Neural cell (in vitro differentiated cells): ENCODE results near the gene CYP26A1. TPM values are rescaled to one million over a fixed set of nuclear protein-coding genes. Genes with fewer than 3 reads are reported as not detected.

Experiments used
- H2AFZ ChIP-seq: fragments of 200-600, 300-800 bp; sonication (generic), shearing (Covaris generic); 2 replicates; pipeline ENCODE4 v1.6.0; 2014; ENCODE audit warnings: low read depth, mild to moderate bottlenecking, antibody characterized with exemption, low read length, moderate library complexity
- H3F3A ChIP-seq: fragments of 200-600 bp; shearing (Covaris generic); 2 replicates; pipeline ENCODE4 v1.6.1; 2016; ENCODE audit warnings: mild to moderate bottlenecking, moderate library complexity, mixed read lengths, antibody characterized with exemption, low read length; ENCODE audit not compliant: insufficient read depth, poor library complexity, severe bottlenecking
- H3K27ac ChIP-seq: fragments of 200-600, 300-800 bp; sonication (generic), shearing (Covaris generic); 2 replicates; pipeline ENCODE4 v1.5.1; 2014; ENCODE audit warnings: mild to moderate bottlenecking, low read length, moderate library complexity
- H3K27me3 ChIP-seq: fragments of 300-800, 200-600 bp; sonication (generic), shearing (Covaris generic); 2 replicates; pipeline ENCODE4 v1.6.0; 2014; ENCODE audit warnings: mild to moderate bottlenecking, low read depth, low read length, moderate library complexity; ENCODE audit not compliant: insufficient read depth
- H3K36me3 ChIP-seq: fragments of 300-800, 200-600 bp; sonication (generic), shearing (Covaris generic); 2 replicates; pipeline ENCODE4 v1.5.1; 2014; ENCODE audit warnings: mild to moderate bottlenecking, antibody characterized with exemption, low read length, moderate library complexity; ENCODE audit not compliant: insufficient read depth
- H3K4me2 ChIP-seq: fragments of 300-800, 200-600 bp; sonication (generic), shearing (Covaris generic); 2 replicates; pipeline ENCODE4 v1.6.0; 2014; ENCODE audit warnings: mild to moderate bottlenecking, low read length
- H3K4me3 ChIP-seq: fragments of 300-800, 200-600 bp; sonication (generic), shearing (Covaris generic); 2 replicates; pipeline ENCODE4 v1.5.1; 2014; ENCODE audit warnings: mild to moderate bottlenecking, low read length, moderate library complexity
- H3K79me2 ChIP-seq: fragments of 200-600 bp; shearing (Covaris generic); replicated peaks from 2 replicates; pipeline ENCODE4 v1.6.0; 2014; ENCODE audit warnings: mild to moderate bottlenecking, low read length, moderate library complexity; ENCODE audit not compliant: insufficient read depth
- H3K9ac ChIP-seq: fragments of 300-800, 200-600 bp; sonication (generic), shearing (Covaris generic); 2 replicates; pipeline ENCODE4 v1.6.1; 2016; ENCODE audit warnings: mild to moderate bottlenecking, low read length, mixed read lengths
- H3K9me2 ChIP-seq: fragments of 200-600 bp; shearing (Covaris generic); 2 replicates; pipeline ENCODE4 v1.6.1; 2016; ENCODE audit warnings: mild to moderate bottlenecking, low read length, mixed read lengths; ENCODE audit not compliant: insufficient read depth
- H3K9me3 ChIP-seq: fragments of 200-600, 300-800 bp; sonication (generic), shearing (Covaris generic); 2 replicates; pipeline ENCODE4 v1.6.1; 2016; ENCODE audit warnings: mild to moderate bottlenecking, mixed run types, low read length, moderate library complexity, mixed read lengths
- H4K20me1 ChIP-seq: fragments of 200-600 bp; shearing (Covaris generic); 2 replicates; pipeline ENCODE4 v1.6.1; 2016; ENCODE audit warnings: mild to moderate bottlenecking, mixed run types; ENCODE audit not compliant: insufficient read depth
- EP300 ChIP-seq: fragments of 450-650 bp; conservative IDR thresholded peaks from 2 replicates; pipeline ENCODE4 v1.6.1; 2014; ENCODE audit warnings: antibody characterized with exemption, mild to moderate bottlenecking, moderate library complexity; ENCODE audit not compliant: poor library complexity, severe bottlenecking
- MXI1 ChIP-seq: fragments of 450-650 bp; conservative IDR thresholded peaks from 2 replicates; pipeline ENCODE4 v1.6.1; 2014; ENCODE audit warnings: antibody characterized with exemption, mild to moderate bottlenecking; ENCODE audit not compliant: poor library complexity, severe bottlenecking
- POLR2AphosphoS5 ChIP-seq: IDR thresholded peaks from 2 replicates; pipeline ENCODE4 v1.6.1; 2012
- RAD21 ChIP-seq: fragments of 450-650 bp; conservative IDR thresholded peaks from 2 replicates; pipeline ENCODE4 v1.6.1; 2014; ENCODE audit warnings: antibody characterized with exemption, mild to moderate bottlenecking, moderate library complexity
- SMC3 ChIP-seq: fragments of 450-650 bp; conservative IDR thresholded peaks from 2 replicates; pipeline ENCODE4 v1.6.1; 2014; ENCODE audit warnings: antibody characterized with exemption, mild to moderate bottlenecking, moderate library complexity; ENCODE audit not compliant: poor library complexity
- TAF1 ChIP-seq: IDR thresholded peaks from 2 replicates; pipeline ENCODE4 v1.6.1; 2012; ENCODE audit warnings: low read depth
- polyA plus RNA-seq: library from polyadenylated mRNA; depleted of rRNA; stranded (reverse); fragments of >200 nt; gene quantifications from 2 replicates; pipeline ENCODE4 v1.2.3, GENCODE V29; 2014
- TF ChIP-seq, protein P1 (sequence below): IDR thresholded peaks from 2 replicates; pipeline ENCODE4 v1.6.1; 2012; ENCODE audit warnings: borderline replicate concordance
- TF ChIP-seq, protein P2 (sequence below): fragments of 450-650 bp; IDR thresholded peaks from 2 replicates; pipeline ENCODE4 v1.5.1; 2014; ENCODE audit warnings: antibody characterized with exemption, mild to moderate bottlenecking, moderate library complexity; ENCODE audit not compliant: poor library complexity, severe bottlenecking

The CYP26A1 gene
- polyA plus RNA-seq, 1 donor from 2014 or later, result 0.77 TPM

DNA sequence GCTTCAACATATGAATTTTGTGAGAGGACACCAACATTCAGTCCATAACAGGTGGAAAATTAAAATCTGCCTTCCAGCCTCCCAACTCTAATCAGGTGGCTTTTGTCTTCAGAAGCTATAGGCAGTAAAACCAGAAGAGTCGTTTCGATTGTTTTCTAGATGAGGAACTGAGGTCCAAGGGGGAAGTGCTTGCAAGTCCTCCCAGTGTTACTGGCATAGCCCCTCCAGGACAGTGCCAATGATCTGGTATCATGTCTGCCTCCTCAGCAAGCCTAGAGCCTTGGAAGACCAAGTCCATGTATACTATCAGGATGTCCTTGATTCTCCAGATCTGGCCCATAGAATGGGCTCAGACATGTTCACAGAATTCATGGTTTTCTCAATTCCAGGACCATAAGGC, 16.9 kb downstream of the CYP26A1 start:
- Histone ChIP-seq H3K36me3 (no peaks in the 10 kb centered on the region), H3K9me3 (no peaks in the 10 kb centered on the region), H3K4me2 (no peak overlapping the region), H2AFZ (no peak overlapping the region), H4K20me1 (no peaks in the 10 kb centered on the region), H3K9me2 (no peaks in the 10 kb centered on the region), H3K9ac (no peak overlapping the region), H3K4me3 (no peak overlapping the region), H3F3A (no peaks in the 10 kb centered on the region), H3K79me2 (no peaks in the 10 kb centered on the region), H3K27me3 (no peaks in the 10 kb centered on the region), H3K27ac (no peak overlapping the region)
- TF ChIP-seq RAD21 (no peak), TAF1 (no peak), SMC3 (no peak), EP300 (no peak)
- TF ChIP-seq, protein P1, sequence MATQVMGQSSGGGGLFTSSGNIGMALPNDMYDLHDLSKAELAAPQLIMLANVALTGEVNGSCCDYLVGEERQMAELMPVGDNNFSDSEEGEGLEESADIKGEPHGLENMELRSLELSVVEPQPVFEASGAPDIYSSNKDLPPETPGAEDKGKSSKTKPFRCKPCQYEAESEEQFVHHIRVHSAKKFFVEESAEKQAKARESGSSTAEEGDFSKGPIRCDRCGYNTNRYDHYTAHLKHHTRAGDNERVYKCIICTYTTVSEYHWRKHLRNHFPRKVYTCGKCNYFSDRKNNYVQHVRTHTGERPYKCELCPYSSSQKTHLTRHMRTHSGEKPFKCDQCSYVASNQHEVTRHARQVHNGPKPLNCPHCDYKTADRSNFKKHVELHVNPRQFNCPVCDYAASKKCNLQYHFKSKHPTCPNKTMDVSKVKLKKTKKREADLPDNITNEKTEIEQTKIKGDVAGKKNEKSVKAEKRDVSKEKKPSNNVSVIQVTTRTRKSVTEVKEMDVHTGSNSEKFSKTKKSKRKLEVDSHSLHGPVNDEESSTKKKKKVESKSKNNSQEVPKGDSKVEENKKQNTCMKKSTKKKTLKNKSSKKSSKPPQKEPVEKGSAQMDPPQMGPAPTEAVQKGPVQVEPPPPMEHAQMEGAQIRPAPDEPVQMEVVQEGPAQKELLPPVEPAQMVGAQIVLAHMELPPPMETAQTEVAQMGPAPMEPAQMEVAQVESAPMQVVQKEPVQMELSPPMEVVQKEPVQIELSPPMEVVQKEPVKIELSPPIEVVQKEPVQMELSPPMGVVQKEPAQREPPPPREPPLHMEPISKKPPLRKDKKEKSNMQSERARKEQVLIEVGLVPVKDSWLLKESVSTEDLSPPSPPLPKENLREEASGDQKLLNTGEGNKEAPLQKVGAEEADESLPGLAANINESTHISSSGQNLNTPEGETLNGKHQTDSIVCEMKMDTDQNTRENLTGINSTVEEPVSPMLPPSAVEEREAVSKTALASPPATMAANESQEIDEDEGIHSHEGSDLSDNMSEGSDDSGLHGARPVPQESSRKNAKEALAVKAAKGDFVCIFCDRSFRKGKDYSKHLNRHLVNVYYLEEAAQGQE, result no peak

DNA sequence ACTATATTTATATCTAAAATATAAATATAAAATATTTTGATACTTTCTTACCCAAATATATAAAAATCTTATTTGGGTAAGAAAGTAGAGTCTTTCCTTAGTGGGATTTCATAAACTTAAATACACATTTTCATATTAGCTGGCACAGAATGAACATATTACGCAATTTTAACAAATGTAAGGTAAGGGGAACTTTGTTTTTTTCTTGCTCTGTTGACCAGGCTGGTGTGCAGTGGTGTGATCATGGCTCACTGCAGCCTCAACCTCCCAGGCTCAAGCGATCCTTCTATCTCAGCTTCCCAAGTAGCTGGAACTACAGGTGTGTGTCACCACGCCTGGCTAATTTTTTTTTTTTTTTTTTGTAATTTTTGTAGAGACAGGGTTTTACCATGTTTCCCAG, 18.3 kb downstream of the CYP26A1 start:
- H3K9me2 ChIP-seq, result no peaks in the 10 kb centered on the region
- H3F3A ChIP-seq, result no peaks in the 10 kb centered on the region
- H3K79me2 ChIP-seq, result no peaks in the 10 kb centered on the region
- H4K20me1 ChIP-seq, result no peaks in the 10 kb centered on the region
- H3K27me3 ChIP-seq, result no peaks in the 10 kb centered on the region
- H2AFZ ChIP-seq, result no peak overlapping the region
- H3K27ac ChIP-seq, result no peak overlapping the region
- no peak overlapping the region for H3K4me3 ChIP-seq
- H3K4me2 ChIP-seq, result no peak overlapping the region
- H3K9me3 ChIP-seq, result no peaks in the 10 kb centered on the region
- H3K36me3 ChIP-seq, result no peaks in the 10 kb centered on the region
- TF ChIP-seq EP300, result no peak
- TF ChIP-seq, protein P2, sequence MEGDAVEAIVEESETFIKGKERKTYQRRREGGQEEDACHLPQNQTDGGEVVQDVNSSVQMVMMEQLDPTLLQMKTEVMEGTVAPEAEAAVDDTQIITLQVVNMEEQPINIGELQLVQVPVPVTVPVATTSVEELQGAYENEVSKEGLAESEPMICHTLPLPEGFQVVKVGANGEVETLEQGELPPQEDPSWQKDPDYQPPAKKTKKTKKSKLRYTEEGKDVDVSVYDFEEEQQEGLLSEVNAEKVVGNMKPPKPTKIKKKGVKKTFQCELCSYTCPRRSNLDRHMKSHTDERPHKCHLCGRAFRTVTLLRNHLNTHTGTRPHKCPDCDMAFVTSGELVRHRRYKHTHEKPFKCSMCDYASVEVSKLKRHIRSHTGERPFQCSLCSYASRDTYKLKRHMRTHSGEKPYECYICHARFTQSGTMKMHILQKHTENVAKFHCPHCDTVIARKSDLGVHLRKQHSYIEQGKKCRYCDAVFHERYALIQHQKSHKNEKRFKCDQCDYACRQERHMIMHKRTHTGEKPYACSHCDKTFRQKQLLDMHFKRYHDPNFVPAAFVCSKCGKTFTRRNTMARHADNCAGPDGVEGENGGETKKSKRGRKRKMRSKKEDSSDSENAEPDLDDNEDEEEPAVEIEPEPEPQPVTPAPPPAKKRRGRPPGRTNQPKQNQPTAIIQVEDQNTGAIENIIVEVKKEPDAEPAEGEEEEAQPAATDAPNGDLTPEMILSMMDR, result no peak
- H3K9ac ChIP-seq, result no peak overlapping the region

GRCh38 chr10:93095225-93095624, 21.5 kb downstream of the CYP26A1 start:
- no peak overlapping the region for H3K9ac ChIP-seq
- no peaks in the 10 kb centered on the region for H3K9me3 ChIP-seq
- H4K20me1 ChIP-seq, result no peaks in the 10 kb centered on the region
- H3K27ac ChIP-seq, result no peak overlapping the region
- H2AFZ ChIP-seq, result no peak overlapping the region
- TF ChIP-seq POLR2AphosphoS5 (no peak), TAF1 (no peak), MXI1 (no peak), EP300 (no peak), SMC3 (no peak)
- TF ChIP-seq, protein P2, result no peak
- TF ChIP-seq, protein P1, result no peak
- H3K4me3 ChIP-seq, result no peak overlapping the region
- no peaks in the 10 kb centered on the region for H3K79me2 ChIP-seq
- H3K9me2 ChIP-seq, result no peaks in the 10 kb centered on the region
- H3K4me2 ChIP-seq, result no peak overlapping the region
- H3F3A ChIP-seq, result no peaks in the 10 kb centered on the region
- H3K36me3 ChIP-seq, result no peaks in the 10 kb centered on the region
- H3K27me3 ChIP-seq, result no peaks in the 10 kb centered on the region
